ENCODE results near the gene LRRC41.

The LRRC41 gene

GRCh38 chr1:46298387-46298786, 5.0 kb downstream of the LRRC41 start:
- no peak overlapping the region for H3K4me3 ChIP-seq (ENCODE audit: low read depth in 1 of 2, low read length in 2 of 2)
- H3K9ac ChIP-seq (ENCODE audit: low read length), result no peak overlapping the region
- H3K27ac ChIP-seq (ENCODE audit: low read depth, low read length), result no peak overlapping the region
- peaks cover 38% of the 10 kb centered on the region for H3K36me3 ChIP-seq (ENCODE audit: insufficient read depth, low read length)
- H3K4me1 ChIP-seq (ENCODE audit: insufficient read depth, low read length), result peaks cover 23% of the 10 kb centered on the region
- no peaks in the 10 kb centered on the region for H3K27me3 ChIP-seq (ENCODE audit: control insufficient read depth in 1 of 2, insufficient read depth in 2 of 2, low read length in 2 of 2)
- no peaks in the 10 kb centered on the region for H3K9me3 ChIP-seq (ENCODE audit: low read length)

- no peak overlapping the region for H3K9ac ChIP-seq (ENCODE audit: low read length)
- peaks cover 11% of the 10 kb centered on the region for H3K4me1 ChIP-seq (ENCODE audit: insufficient read depth, low read length)
- H3K4me3 ChIP-seq (ENCODE audit: low read depth in 1 of 2, low read length in 2 of 2), result no peak overlapping the region
- H3K9me3 ChIP-seq (ENCODE audit: low read length), result no peaks in the 10 kb centered on the region
- no peaks in the 10 kb centered on the region for H3K27me3 ChIP-seq (ENCODE audit: control insufficient read depth in 1 of 2, insufficient read depth in 2 of 2, low read length in 2 of 2)
- peaks cover 38% of the 10 kb centered on the region for H3K36me3 ChIP-seq (ENCODE audit: insufficient read depth, low read length)
- no peak overlapping the region for H3K27ac ChIP-seq (ENCODE audit: low read depth, low read length)
Measured at GRCh38 chr1:46295306-46295705, 8.1 kb downstream of the LRRC41 start.

GRCh38 chr1:46289976-46290375, 13.4 kb downstream of the LRRC41 start:
- Histone ChIP-seq H3K4me1 (ENCODE audit: insufficient read depth, low read length) (no peaks in the 10 kb centered on the region), H3K27me3 (ENCODE audit: control insufficient read depth in 1 of 2, insufficient read depth in 2 of 2, low read length in 2 of 2) (no peaks in the 10 kb centered on the region), H3K36me3 (ENCODE audit: insufficient read depth, low read length) (peaks cover 43% of the 10 kb centered on the region), H3K4me3 (ENCODE audit: low read depth in 1 of 2, low read length in 2 of 2) (no peak overlapping the region), H3K27ac (ENCODE audit: low read depth, low read length) (no peak overlapping the region), H3K9me3 (ENCODE audit: low read length) (no peaks in the 10 kb centered on the region), H3K9ac (ENCODE audit: low read length) (no peak overlapping the region)

- no peak overlapping the region for H3K9ac ChIP-seq (ENCODE audit: low read length)
- no peak overlapping the region for H3K27ac ChIP-seq (ENCODE audit: low read depth, low read length)
- peaks cover 43% of the 10 kb centered on the region for H3K36me3 ChIP-seq (ENCODE audit: insufficient read depth, low read length)
- H3K9me3 ChIP-seq (ENCODE audit: low read length), result no peaks in the 10 kb centered on the region
- H3K27me3 ChIP-seq (ENCODE audit: control insufficient read depth in 1 of 2, insufficient read depth in 2 of 2, low read length in 2 of 2), result no peaks in the 10 kb centered on the region
- H3K4me1 ChIP-seq (ENCODE audit: insufficient read depth, low read length), result no peaks in the 10 kb centered on the region
- no peak overlapping the region for H3K4me3 ChIP-seq (ENCODE audit: low read depth in 1 of 2, low read length in 2 of 2)
Measured at GRCh38 chr1:46289134-46289494, 14.3 kb downstream of the LRRC41 start.

GRCh38 chr1:46288485-46289133, 14.8 kb downstream of the LRRC41 start:
- H3K36me3 ChIP-seq (ENCODE audit: insufficient read depth, low read length), result peaks cover 43% of the 10 kb centered on the region
- no peak overlapping the region for H3K4me3 ChIP-seq (ENCODE audit: low read depth in 1 of 2, low read length in 2 of 2)
- H3K9ac ChIP-seq (ENCODE audit: low read length), result no peak overlapping the region
- H3K27ac ChIP-seq (ENCODE audit: low read depth, low read length), result no peak overlapping the region
- no peaks in the 10 kb centered on the region for H3K27me3 ChIP-seq (ENCODE audit: control insufficient read depth in 1 of 2, insufficient read depth in 2 of 2, low read length in 2 of 2)
- no peaks in the 10 kb centered on the region for H3K9me3 ChIP-seq (ENCODE audit: low read length)
- H3K4me1 ChIP-seq (ENCODE audit: insufficient read depth, low read length), result no peaks in the 10 kb centered on the region

- Histone ChIP-seq H3K36me3 (ENCODE audit: insufficient read depth, low read length) (peaks cover 61% of the 10 kb centered on the region), H3K27me3 (ENCODE audit: control insufficient read depth in 1 of 2, insufficient read depth in 2 of 2, low read length in 2 of 2) (no peaks in the 10 kb centered on the region), H3K9me3 (ENCODE audit: low read length) (no peaks in the 10 kb centered on the region), H3K27ac (ENCODE audit: low read depth, low read length) (no peak overlapping the region), H3K9ac (ENCODE audit: low read length) (no peak overlapping the region), H3K4me3 (ENCODE audit: low read depth in 1 of 2, low read length in 2 of 2) (no peak overlapping the region), H3K4me1 (ENCODE audit: insufficient read depth, low read length) (no peaks in the 10 kb centered on the region)
Measured at GRCh38 chr1:46285730-46286477, 17.5 kb downstream of the LRRC41 start.

- Histone ChIP-seq H3K27ac (ENCODE audit: low read depth, low read length) (no peak overlapping the region), H3K4me3 (ENCODE audit: low read depth in 1 of 2, low read length in 2 of 2) (no peak overlapping the region), H3K36me3 (ENCODE audit: insufficient read depth, low read length) (peaks cover 71% of the 10 kb centered on the region), H3K4me1 (ENCODE audit: insufficient read depth, low read length) (no peaks in the 10 kb centered on the region), H3K27me3 (ENCODE audit: control insufficient read depth in 1 of 2, insufficient read depth in 2 of 2, low read length in 2 of 2) (no peaks in the 10 kb centered on the region), H3K9me3 (ENCODE audit: low read length) (no peaks in the 10 kb centered on the region), H3K9ac (ENCODE audit: low read length) (no peak overlapping the region)
Measured at GRCh38 chr1:46284597-46285564, 18.5 kb downstream of the LRRC41 start.

GRCh38 chr1:46284058-46284457, 19.4 kb downstream of the LRRC41 start:
- Histone ChIP-seq H3K9me3 (ENCODE audit: low read length) (no peaks in the 10 kb centered on the region), H3K36me3 (ENCODE audit: insufficient read depth, low read length) (peaks cover 77% of the 10 kb centered on the region), H3K4me1 (ENCODE audit: insufficient read depth, low read length) (no peaks in the 10 kb centered on the region), H3K9ac (ENCODE audit: low read length) (no peak overlapping the region), H3K27ac (ENCODE audit: low read depth, low read length) (no peak overlapping the region), H3K4me3 (ENCODE audit: low read depth in 1 of 2, low read length in 2 of 2) (no peak overlapping the region), H3K27me3 (ENCODE audit: control insufficient read depth in 1 of 2, insufficient read depth in 2 of 2, low read length in 2 of 2) (no peaks in the 10 kb centered on the region)

- Histone ChIP-seq H3K9ac (ENCODE audit: low read length) (no peak overlapping the region), H3K27me3 (ENCODE audit: control insufficient read depth in 1 of 2, insufficient read depth in 2 of 2, low read length in 2 of 2) (no peaks in the 10 kb centered on the region), H3K4me3 (ENCODE audit: low read depth in 1 of 2, low read length in 2 of 2) (no peak overlapping the region), H3K27ac (ENCODE audit: low read depth, low read length) (no peak overlapping the region), H3K9me3 (ENCODE audit: low read length) (no peaks in the 10 kb centered on the region), H3K36me3 (ENCODE audit: insufficient read depth, low read length) (peaks cover 68% of the 10 kb centered on the region), H3K4me1 (ENCODE audit: insufficient read depth, low read length) (no peaks in the 10 kb centered on the region)
Measured at GRCh38 chr1:46281021-46281420, 22.4 kb downstream of the LRRC41 start.

GRCh38 chr1:46280092-46280491, 23.3 kb downstream of the LRRC41 start:
- Histone ChIP-seq H3K4me1 (ENCODE audit: insufficient read depth, low read length) (no peaks in the 10 kb centered on the region), H3K27me3 (ENCODE audit: control insufficient read depth in 1 of 2, insufficient read depth in 2 of 2, low read length in 2 of 2) (no peaks in the 10 kb centered on the region), H3K27ac (ENCODE audit: low read depth, low read length) (no peak overlapping the region), H3K4me3 (ENCODE audit: low read depth in 1 of 2, low read length in 2 of 2) (no peak overlapping the region), H3K9ac (ENCODE audit: low read length) (no peak overlapping the region), H3K36me3 (ENCODE audit: insufficient read depth, low read length) (peaks cover 59% of the 10 kb centered on the region), H3K9me3 (ENCODE audit: low read length) (no peaks in the 10 kb centered on the region)

- Histone ChIP-seq H3K36me3 (ENCODE audit: insufficient read depth, low read length) (peaks cover 48% of the 10 kb centered on the region), H3K27ac (ENCODE audit: low read depth, low read length) (no peak overlapping the region), H3K9me3 (ENCODE audit: low read length) (no peaks in the 10 kb centered on the region), H3K4me3 (ENCODE audit: low read depth in 1 of 2, low read length in 2 of 2) (no peak overlapping the region), H3K27me3 (ENCODE audit: control insufficient read depth in 1 of 2, insufficient read depth in 2 of 2, low read length in 2 of 2) (no peaks in the 10 kb centered on the region), H3K4me1 (ENCODE audit: insufficient read depth, low read length) (no peaks in the 10 kb centered on the region), H3K9ac (ENCODE audit: low read length) (no peak overlapping the region)
Measured at GRCh38 chr1:46278807-46279206, 24.6 kb downstream of the LRRC41 start.

Measured in muscle layer of colon (tissue), 2 donors.